Neural cell (in vitro differentiated cells): ENCODE data around the gene RBKS.

Experiments
- EZH2 ChIP-seq: fragments of 200-600, 300-800 bp; shearing (Covaris generic), sonication (generic); IDR thresholded peaks from 2 replicates; pipeline ENCODE4 v1.6.1; 2014; ENCODE audit warnings: antibody characterized with exemption, low read length, borderline replicate concordance, mild to moderate bottlenecking; ENCODE audit not compliant: insufficient read depth, poor library complexity, severe bottlenecking
- POLR2AphosphoS5 ChIP-seq: IDR thresholded peaks from 2 replicates; pipeline ENCODE4 v1.6.1; 2012
- TF ChIP-seq, protein P1 (sequence below): fragments of 450-650 bp; IDR thresholded peaks from 2 replicates; pipeline ENCODE4 v1.5.1; 2014; ENCODE audit warnings: antibody characterized with exemption, mild to moderate bottlenecking, moderate library complexity; ENCODE audit not compliant: poor library complexity, severe bottlenecking

DNA sequence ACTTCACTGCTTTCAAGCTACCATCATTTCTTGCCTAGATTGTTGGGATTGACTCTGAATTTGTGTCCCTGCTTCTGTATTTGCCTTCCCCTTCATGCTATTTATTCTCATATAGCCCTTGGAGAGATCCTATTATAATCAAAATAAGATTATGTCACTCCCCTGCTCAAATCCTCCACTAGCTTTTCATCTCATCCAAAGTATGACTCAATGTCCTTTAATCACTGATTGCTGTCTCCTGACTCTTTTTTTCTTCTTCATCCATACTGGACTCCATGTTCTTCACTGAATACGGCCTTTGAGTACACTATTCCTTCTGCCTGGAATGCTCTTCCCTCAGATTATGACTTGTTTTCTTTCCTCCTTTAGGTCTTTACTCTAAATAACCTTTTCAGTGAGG lies 5.0 kb downstream of the RBKS start:
- TF ChIP-seq, protein P1, sequence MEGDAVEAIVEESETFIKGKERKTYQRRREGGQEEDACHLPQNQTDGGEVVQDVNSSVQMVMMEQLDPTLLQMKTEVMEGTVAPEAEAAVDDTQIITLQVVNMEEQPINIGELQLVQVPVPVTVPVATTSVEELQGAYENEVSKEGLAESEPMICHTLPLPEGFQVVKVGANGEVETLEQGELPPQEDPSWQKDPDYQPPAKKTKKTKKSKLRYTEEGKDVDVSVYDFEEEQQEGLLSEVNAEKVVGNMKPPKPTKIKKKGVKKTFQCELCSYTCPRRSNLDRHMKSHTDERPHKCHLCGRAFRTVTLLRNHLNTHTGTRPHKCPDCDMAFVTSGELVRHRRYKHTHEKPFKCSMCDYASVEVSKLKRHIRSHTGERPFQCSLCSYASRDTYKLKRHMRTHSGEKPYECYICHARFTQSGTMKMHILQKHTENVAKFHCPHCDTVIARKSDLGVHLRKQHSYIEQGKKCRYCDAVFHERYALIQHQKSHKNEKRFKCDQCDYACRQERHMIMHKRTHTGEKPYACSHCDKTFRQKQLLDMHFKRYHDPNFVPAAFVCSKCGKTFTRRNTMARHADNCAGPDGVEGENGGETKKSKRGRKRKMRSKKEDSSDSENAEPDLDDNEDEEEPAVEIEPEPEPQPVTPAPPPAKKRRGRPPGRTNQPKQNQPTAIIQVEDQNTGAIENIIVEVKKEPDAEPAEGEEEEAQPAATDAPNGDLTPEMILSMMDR, result no peak
- no peak for TF ChIP-seq POLR2AphosphoS5
- TF ChIP-seq EZH2, result no peak
